Keratinocyte (primary cell): Measurements from ENCODE around the gene GPRIN1.

Source experiments
- EZH2 ChIP-seq: IDR thresholded peaks from one replicate; pipeline ENCODE4 v1.6.1; 2012; ENCODE audit warnings: inconsistent platforms, mild to moderate bottlenecking, low read length, moderate library complexity
- TF ChIP-seq, protein P1 (sequence below), 3 experiments: IDR thresholded peaks in 1 of 3; conservative IDR thresholded peaks in 1 of 3; optimal IDR thresholded peaks in 1 of 3; 2 replicates in 2 of 3; 3 replicates in 1 of 3; pipeline versions ENCODE3 to v1.5.1; 2011; ENCODE audit warnings: low read length in 3 of 3, mild to moderate bottlenecking in 3 of 3, moderate library complexity in 2 of 3, control low read depth in 1 of 3, inconsistent platforms in 1 of 3; ENCODE audit not compliant: insufficient read depth in 2 of 3; ENCODE audit errors: extremely low read depth in 1 of 3

DNA sequence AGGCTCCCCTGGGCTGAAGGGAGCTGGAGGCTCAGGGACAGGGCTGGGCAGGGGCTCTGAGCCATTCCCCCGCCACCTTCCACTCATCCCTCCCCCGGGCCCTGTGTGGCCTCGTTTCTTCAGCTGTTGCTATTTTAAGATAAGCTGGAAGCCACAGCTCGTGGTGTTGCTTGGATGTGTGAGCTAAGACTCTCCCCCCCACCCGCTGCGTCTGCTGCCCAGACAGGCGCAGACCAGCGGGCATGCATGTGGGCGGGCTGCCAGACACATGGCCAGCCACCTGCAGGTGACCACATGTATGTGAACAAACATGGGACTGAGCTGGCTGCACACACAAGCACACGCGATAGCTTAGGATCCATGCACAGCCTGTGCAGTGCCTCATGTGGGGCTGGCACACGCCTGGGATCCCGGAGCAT lies 11.7 kb upstream of the GPRIN1 start:
- TF ChIP-seq, protein P1, sequence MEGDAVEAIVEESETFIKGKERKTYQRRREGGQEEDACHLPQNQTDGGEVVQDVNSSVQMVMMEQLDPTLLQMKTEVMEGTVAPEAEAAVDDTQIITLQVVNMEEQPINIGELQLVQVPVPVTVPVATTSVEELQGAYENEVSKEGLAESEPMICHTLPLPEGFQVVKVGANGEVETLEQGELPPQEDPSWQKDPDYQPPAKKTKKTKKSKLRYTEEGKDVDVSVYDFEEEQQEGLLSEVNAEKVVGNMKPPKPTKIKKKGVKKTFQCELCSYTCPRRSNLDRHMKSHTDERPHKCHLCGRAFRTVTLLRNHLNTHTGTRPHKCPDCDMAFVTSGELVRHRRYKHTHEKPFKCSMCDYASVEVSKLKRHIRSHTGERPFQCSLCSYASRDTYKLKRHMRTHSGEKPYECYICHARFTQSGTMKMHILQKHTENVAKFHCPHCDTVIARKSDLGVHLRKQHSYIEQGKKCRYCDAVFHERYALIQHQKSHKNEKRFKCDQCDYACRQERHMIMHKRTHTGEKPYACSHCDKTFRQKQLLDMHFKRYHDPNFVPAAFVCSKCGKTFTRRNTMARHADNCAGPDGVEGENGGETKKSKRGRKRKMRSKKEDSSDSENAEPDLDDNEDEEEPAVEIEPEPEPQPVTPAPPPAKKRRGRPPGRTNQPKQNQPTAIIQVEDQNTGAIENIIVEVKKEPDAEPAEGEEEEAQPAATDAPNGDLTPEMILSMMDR (optimal IDR thresholded peaks at IDR 0.05 in 1 of 3, IDR thresholded peaks at IDR 0.05 in 1 of 3, conservative IDR thresholded peaks at IDR 0.05 in 1 of 3; ENCODE audit: extremely low read depth in 1 of 3, insufficient read depth in 2 of 3, low read length in 3 of 3) = no peak
- TF ChIP-seq EZH2 = no peak
